DOHH2 (cell line): Measurements from ENCODE around the gene THAP11.

Experiments used
- CTCF ChIP-seq: fragments of 200-600 bp; sonication (generic); IDR thresholded peaks from one replicate; pipeline ENCODE4 v1.5.1; 2014; ENCODE audit warnings: antibody characterized with exemption, mild to moderate bottlenecking, low read depth, low read length; ENCODE audit not compliant: poor library complexity, severe bottlenecking
- EZH2phosphoT487 ChIP-seq: fragments of 200-600 bp; sonication (generic); IDR thresholded peaks from 2 replicates; pipeline ENCODE4 v1.6.1; 2017; ENCODE audit warnings: borderline replicate concordance, mild to moderate bottlenecking, antibody characterized with exemption, low read length, moderate library complexity, mixed read lengths

GRCh38 chr16:67883872-67884261, 41.7 kb downstream of the THAP11 start:
- peak; percentile 96 for TF ChIP-seq CTCF
- no peak for TF ChIP-seq EZH2phosphoT487
